ENCODE measurements around the gene RXRB. TPM values are rescaled to one million over a fixed set of nuclear protein-coding genes. Genes with fewer than 3 reads are reported as not detected.

RXRB gene
- total and polyA plus RNA-seq, 2 of the 13 experiments (the other 11 are each of a cell fraction or from before 2014, with no cell fraction given): 26.7 to 55.7 TPM

GRCh38 chr6:33248932-33249731, 48.7 kb upstream of the RXRB start (continued):
- TF ChIP-seq ATF1 (CRISPR knock-in tag; IDR thresholded peaks at IDR 0.05) (peak; percentile 67; the same call in 1 of the 2 replicates), KDM2A (CRISPR knock-in tag; IDR thresholded peaks at IDR 0.05; ENCODE audit: borderline replicate concordance, low read depth) (peak; percentile 99), DMTF1 (CRISPR knock-in tag; IDR thresholded peaks at IDR 0.05) (no peak)

DNA sequence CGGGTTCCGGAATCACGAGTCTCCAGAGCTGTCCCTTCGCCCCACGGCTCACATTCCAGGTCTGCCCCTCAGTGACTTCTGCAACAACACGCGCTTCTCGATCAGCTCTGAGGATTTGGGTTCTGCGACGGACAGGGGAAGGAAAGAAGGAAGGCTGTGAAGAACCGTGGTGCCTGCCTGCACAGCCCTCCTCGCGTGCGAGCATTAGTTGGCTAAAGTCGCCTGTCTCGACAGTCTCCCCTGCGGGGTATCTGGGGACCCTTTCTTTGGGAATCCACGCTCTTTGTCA, 48.1 kb upstream of the RXRB start:
- WGBS (ENCODE audit: low lambda C conversion rate): 2% methylated on average over 18 of the region's 18 CpGs
- ChIA-PET POLR2A (interaction anchor here (0.8 to 5.1 kb wide), 20 partner anchors 10 to 277 kb away, joined by 3 to 94 read pairs (median 6); partner anchors contain the start of genes HSD17B8, PFDN6, RING1 and RPS18), CTCF (ENCODE audit: low intra/inter-chr PET ratio, low total read pairs) (interaction anchor here (1.0 to 3.1 kb wide), 9 partner anchors 44 to 234 kb away, joined by 4 to 19 read pairs (median 6); partner anchors contain the start of genes HSD17B8, RXRB and SLC39A7)
- Histone ChIP-seq H3K9me3 (ENCODE audit: low read length) (no peaks in the 10 kb centered on the region), H3K4me3 (replicated peaks in 1 of 3; ENCODE audit: insufficient read depth in 1 of 3, low read depth in 2 of 3, low read length in 3 of 3) (peak overlapping the region; percentile 51 to 89 (median 64)), H3K4me2 (ENCODE audit: low read depth, low read length) (peak overlapping the region; percentile 100), H3K9ac (ENCODE audit: insufficient read depth, low read depth, low read length) (peak overlapping the region; percentile 75), H3K79me2 (ENCODE audit: insufficient read depth, low read length) (no peaks in the 10 kb centered on the region), H3K4me1 (ENCODE audit: insufficient read depth, low read length) (peaks cover 29% of the 10 kb centered on the region), H3K27me3 (ENCODE audit: control insufficient read depth in 1 of 2, insufficient read depth in 2 of 2, low read length in 2 of 2) (no peaks in the 10 kb centered on the region; a peak in 1 of 5 replicates), H2AFZ (ENCODE audit: low read length) (peak overlapping the region; percentile 22), H4K20me1 (ENCODE audit: insufficient read depth, low read length) (no peaks in the 10 kb centered on the region), H3K36me3 (replicated peaks in 1 of 2; ENCODE audit: control insufficient read depth in 1 of 2, insufficient read depth in 2 of 2, low read length in 2 of 2) (peaks cover 0 to 2% of the 10 kb centered on the region in 2 experiments; a peak in 3 of 5 replicates), H3K27ac (ENCODE audit: extremely low read length, insufficient read depth, low read length) (peak overlapping the region; percentile 81)
- in situ Hi-C loops (cut with HindIII; ENCODE audit: extremely low pct_ligation_motif_present, low pct_unique_long_range_greater_than_20kb) (loop anchor here (5.0 kb wide), 4 partner anchors 46 to 231 kb away; partner anchors contain the start of genes HSD17B8, RXRB and SLC39A7), intact Hi-C loops (cut with micrococcal nuclease; ENCODE audit: unreplicated experiment) (loop anchor here (2.0 kb wide), 4 partner anchors 48 to 234 kb away; partner anchors contain the start of genes RXRB and SLC39A7)
- ATAC-seq (peak; percentile 2), DNase-seq (ENCODE audit: low spot score) (no peak), FAIRE-seq (no peak)
- TSS peak; percentile 82 for BruUV-seq (replicated peaks)
- TF ChIP-seq HNF4G (IDR thresholded peaks at IDR 0.05; ENCODE audit: borderline replicate concordance, low read depth, low read length) (no peak), HNF4G (CRISPR knock-in tag; IDR thresholded peaks at IDR 0.05; ENCODE audit: borderline replicate concordance, low read depth) (no peak), ZMYM3 (CRISPR knock-in tag; IDR thresholded peaks at IDR 0.05) (no peak), MED13 (CRISPR knock-in tag; IDR thresholded peaks at IDR 0.05) (no peak), REPIN1 (CRISPR knock-in tag; IDR thresholded peaks at IDR 0.05; ENCODE audit: borderline replicate concordance, low read depth) (no peak), ZNF83 (CRISPR knock-in tag; IDR thresholded peaks at IDR 0.05; ENCODE audit: borderline replicate concordance) (0 out of 2 replicates have a peak, but pooled peaks have one; percentile 45), BCLAF1 (IDR thresholded peaks at IDR 0.05) (no peak), ZSCAN25 (CRISPR knock-in tag; IDR thresholded peaks at IDR 0.05) (no peak), ZFX (CRISPR knock-in tag; IDR thresholded peaks at IDR 0.05; ENCODE audit: low read depth) (no peak)
